Endometrium (tissue), 2 donors: ENCODE data around the gene MYCBP.
"Not testable (repeated sequence)": the region's sequence is repeated elsewhere in the genome, so short reads cannot be mapped to it uniquely, and the experiment has no call there.

Experiments used
- FAIRE-seq: peaks from 2 replicates; lab custom pipeline; 2012; peaks lifted over from hg19 to GRCh38; lab: Jason Lieb, UNC
- donor health status: control.
- donor health status: control.

The MYCBP gene

DNA sequence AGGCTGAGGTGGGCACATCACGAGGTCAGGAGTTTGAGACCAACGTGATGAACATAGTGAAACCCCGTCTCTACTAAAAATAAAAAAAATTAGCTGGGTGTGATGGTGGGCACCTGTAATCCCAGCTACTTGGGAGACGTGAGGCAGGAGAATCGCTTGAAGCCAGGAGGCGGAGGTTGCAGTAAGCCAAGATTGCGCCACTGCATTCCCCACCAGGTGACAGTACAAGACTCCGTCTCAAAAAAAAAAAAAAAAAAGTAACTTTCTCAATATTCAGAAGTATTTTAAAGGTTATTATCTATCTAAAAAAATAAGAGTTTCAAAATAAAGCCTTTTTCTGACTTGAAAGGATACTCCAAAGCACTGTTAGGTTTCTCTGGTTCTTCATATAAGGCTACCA is 5.9 kb downstream of the MYCBP start:
- FAIRE-seq = no peak

DNA sequence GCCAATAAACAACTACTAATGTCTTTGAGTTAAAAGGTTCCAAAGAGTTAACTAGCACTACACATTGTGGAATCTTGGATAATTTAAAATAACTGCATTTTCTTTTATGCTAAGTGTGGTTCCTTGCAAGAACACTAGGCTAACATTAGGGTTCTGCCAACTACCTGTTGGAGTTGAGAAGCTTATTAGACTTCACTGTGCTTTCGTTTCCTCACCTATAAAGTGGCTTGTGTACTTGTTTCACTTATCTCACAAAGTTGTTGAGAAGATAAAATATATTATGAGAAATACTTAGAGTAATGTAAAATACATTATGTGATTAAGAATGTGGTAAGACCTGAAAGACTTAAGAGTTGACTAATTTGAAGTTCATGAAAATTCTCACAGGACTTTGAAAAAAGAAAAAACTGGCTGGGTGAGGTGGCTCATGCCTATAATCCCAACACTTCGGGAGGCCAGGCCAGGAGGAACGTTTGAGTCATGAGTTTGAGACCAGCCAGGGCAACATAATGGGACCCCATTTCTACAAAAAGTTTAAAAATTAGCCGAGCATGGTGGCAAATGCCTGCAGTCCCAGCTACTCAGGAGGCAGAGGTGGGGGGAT is 7.9 kb downstream of the MYCBP start:
- FAIRE-seq = no peak

DNA sequence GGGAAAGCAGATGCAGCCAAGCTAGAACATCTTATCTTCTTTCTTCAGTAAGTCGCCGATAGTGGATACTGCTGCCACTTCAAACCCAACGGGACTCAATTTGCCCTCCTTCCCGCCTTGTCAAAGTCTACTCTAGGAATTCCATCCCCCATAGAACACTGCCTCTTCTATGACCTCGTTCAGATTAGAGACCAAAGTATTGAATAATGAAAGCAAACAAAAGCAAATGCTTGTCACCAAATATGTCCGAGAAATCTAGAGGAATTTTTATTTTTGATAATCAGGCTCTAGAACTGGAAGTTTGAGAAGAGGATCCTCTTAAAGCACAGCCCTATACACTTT is 12.7 kb downstream of the MYCBP start:
- no peak for FAIRE-seq

- no peak for FAIRE-seq
Measured at GRCh38 chr1:38859561-38860453, 13.3 kb downstream of the MYCBP start, which contains the start of gene RRAGC. Gene RRAGC, minus strand, starts transcription at chr1:38859772. Its CDS starts 126 bp downstream, at chr1:38859646.

GRCh38 chr1:38858833-38859560 is 14.2 kb downstream of the MYCBP start:
- FAIRE-seq = no peak

DNA sequence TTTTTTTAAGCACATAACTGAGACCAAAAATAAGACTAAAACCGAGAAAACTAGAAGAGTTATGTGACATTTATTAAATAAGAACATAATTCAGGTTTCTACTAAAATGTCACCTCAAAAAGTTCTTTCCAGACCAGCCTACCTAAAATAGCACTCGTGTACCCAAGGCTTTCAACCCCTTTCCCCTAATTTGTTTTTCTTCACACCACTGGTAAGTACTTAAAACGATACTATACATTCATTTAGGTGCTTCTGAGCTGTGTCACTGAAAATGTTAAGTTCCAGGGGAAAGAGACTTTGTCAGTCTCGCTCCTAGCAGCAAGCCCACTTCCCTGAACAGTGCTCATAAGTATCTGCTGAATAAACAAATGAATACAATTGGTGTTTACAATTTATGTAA is 20.4 kb downstream of the MYCBP start:
- FAIRE-seq = no peak

DNA sequence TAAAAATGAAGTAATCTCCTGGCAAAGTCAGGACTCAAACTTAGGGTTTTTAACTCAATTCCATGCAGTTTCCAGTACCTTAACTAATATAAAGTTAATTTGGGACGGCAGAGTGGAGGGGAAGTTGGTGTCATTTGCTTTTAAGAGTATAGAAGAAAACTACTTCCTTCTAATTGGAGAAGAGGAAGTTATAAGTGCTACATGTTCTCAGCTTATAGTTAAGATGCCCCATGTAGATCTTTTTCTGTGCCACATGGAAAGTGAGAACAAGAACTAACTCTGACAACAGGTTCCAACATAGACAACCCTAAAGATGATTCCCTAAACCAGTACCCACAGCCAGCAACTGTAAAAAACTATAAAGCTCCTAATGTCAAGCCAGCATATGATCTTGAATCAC is 25.1 kb downstream of the MYCBP start:
- no peak for FAIRE-seq

- no peak for FAIRE-seq
Measured at GRCh38 chr1:38846210-38846609, 26.9 kb downstream of the MYCBP start.

GRCh38 chr1:38845088-38845487 is 28.1 kb downstream of the MYCBP start:
- not testable (repeated sequence) for FAIRE-seq

DNA sequence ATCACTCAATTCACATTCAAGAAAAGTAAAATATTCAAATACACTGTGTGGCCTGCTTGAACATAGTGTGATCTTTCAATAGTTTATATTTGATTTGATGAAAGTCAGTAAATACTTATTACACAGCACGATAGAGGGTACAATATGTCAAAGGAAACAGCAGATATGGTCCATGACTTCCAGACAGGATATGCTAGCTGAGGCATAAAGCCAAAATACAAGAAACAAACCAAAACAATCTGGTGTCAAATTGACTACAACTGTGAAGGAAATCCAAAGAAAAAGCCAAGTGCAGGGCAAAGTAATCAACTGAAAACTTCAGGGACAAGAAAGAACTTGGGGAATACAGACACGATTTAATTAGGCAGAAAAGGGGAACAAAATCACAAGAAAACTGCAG is 32.9 kb downstream of the MYCBP start:
- FAIRE-seq = no peak

DNA sequence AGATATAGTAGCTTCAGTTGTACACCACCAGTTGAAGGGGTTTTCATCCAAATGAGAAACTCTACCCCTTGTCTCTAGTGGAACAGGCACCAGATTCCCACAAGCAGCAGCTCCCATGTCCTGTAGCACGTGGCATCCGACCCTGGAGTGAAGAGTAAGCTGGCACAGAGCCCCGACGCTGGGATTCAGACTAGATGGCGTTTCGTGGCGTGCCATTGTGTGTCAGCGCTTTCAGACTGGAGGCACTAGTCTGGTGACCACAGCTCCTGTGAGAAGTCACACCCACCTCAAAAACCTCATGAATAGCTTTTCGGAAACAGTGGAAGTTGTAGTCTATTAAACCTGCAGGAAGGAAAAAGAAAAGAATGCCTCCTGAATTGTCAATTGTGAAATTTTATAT is 33.8 kb downstream of the MYCBP start:
- FAIRE-seq = no peak

GRCh38 chr1:38836316-38836715 is 36.8 kb downstream of the MYCBP start:
- FAIRE-seq = not testable (repeated sequence)

DNA sequence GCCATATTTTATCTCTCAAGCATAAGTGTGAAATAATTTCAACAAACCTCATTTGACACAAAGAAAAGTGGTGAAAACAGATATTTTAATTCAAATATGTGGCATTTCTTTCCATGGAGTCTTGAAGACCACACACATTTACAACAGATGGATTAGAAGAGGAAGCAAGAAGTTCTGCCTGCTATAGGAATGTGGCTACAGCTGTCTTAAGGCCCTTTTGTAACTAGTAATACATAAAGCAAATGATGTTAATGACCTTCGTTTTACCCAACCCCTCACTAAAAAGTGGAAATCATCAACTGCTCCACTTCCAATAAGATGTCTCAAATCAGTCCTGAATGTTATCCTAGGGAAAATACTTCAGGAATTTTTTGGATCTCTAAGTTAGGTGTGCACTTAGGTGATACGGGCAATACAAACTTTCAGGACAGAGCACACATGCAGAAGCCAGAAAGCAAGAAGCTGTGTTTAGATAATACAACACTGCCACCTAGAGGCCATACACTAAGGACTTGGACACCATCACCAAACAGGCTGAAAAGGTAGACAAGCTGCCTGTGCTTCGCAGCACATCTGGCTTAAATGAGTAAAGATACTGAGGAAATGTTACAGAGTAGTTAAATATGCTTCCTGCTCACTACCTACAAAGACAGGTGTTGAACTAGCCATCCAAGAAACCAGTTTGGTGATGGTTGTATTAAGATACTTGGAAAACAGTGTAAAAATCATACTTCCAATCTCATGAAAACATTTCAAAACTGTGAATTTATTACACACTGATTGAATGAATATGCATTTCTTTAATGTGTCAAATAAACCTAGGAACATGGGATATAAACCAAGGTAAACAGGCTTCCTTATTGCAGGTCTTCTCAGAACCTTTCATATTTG is 38.0 kb downstream of the MYCBP start:
- FAIRE-seq = peak; percentile 84

DNA sequence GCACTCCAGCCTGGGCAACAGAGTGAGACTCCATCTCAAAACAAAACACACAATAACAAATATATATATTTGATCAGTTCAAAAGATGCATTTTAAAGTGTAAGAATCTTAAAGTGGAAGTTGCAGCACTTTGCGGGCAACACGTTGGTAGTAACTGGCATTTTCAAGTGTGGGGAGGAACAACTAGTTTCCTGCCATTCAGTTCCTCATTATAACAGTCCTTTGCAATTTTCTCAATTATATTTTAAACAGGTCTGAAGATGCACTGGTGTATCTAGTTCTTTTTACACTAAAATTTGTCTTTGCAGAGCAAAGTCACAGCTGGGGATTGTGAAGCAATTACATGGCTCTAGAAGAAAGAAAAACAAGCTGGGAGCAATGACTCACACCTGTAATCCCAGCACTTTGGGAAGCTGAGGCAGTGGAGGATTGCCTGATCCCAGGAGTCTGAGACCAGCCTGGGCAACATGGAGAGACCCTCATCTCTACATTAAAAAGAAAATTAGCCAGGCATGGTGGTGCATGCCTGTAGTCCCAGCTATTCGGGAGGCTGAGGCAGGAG is 38.8 kb downstream of the MYCBP start:
- FAIRE-seq = no peak

DNA sequence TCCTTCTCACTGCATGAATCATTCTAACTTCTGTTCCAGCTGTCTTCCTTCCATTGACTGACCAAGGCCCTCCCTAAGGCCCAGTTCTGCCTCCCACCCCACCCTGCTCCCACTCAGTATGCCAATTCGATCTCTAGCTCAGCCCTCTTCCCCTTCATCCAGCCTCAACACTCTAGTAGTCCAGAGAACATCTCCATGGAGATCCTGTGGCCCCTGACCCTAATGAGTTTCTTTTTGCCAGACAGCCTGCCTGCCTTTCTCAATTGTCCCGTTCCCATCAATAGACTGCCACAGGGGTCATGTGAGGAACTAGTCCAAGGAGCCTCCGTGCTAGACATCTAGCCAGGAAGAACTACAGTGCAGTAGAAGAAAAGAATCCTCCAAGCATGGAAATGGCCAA is 40.0 kb downstream of the MYCBP start:
- no peak for FAIRE-seq

GRCh38 chr1:38832370-38832734 is 40.8 kb downstream of the MYCBP start:
- FAIRE-seq = no peak

GRCh38 chr1:38831731-38832369 is 41.3 kb downstream of the MYCBP start:
- no peak for FAIRE-seq

DNA sequence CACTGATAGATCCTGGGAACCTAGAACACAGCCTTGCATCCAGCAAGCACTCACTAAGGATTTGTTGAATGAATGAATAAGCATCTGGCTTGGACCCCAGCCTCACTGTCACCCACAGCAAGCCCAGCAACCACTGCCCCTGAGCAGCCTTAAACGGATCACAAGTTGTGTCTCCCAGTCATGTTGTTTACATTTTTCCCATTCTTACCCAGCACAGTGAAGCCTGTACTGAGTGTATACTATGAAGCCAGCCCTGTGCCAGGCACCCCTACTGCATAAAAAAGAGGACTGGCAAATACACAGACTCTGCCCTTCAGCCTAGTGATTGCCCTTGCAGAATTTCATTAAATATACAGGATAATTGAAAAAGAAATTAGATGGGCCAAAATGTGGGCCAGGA is 43.8 kb downstream of the MYCBP start:
- FAIRE-seq = no peak

DNA sequence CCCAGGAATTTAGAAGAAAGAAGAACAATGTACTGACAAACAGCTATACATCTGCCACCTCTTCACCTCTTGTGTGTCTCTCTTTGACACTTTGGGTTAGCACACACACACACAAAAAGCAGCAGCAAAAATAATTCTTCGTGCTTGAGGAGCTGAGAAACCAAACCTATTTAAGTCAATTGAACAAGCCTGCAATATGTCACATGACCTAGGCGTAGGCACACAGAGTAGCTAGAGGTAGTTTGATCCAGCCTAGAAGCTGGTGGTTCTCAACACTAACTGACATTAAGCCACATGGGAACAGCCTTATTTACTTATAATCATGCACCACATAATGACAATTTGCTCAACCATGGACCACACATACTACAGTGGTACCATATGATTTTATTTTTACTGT is 45.8 kb downstream of the MYCBP start:
- FAIRE-seq = no peak

DNA sequence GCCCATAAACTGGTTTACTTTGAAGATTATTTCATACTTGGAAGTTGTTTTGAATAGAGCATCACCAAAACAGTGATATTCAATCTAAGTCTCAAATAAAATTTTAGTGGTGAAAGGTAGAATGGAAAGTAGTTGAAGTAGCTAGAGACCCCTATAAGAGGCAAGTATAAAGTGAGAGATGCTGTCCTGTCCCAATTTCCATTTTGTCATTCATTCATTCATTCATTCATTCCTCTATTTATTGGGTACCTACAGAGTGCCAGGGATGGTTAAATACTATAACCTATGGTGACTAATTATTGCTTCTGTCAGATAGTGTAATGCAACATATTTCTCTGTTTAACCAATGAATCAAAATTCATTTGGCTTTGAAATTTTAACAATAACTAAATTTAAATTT is 46.3 kb downstream of the MYCBP start:
- no peak for FAIRE-seq

DNA sequence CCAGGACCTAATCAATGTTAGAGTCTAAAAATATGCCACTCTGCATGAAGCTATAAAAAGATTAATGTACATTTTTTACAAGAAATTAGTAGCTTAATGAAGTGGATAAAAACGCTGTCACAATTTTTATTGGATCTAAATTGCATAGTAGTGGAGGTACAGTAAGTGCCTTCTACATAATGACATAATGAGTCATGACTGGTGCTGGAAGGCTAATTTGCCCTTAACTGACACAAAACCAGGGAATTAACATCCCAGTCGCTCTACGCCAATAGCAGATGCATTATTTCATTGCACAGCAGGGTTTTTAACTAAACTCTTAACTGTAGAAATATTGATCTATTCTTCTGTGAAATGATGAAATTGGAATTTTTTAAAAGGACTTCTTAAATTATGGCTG is 46.9 kb downstream of the MYCBP start:
- FAIRE-seq = no peak
